ENCODE measurements around the gene SLC22A9. TPM values are rescaled to one million over a fixed set of nuclear protein-coding genes. Genes with fewer than 3 reads are reported as not detected.

SLC22A9 gene
- total and polyA plus RNA-seq, 2 donors (not counting 1 experiment from before 2014, with no cell fraction given), result not detected

- H3K79me2 ChIP-seq (ENCODE audit: control insufficient read depth, insufficient read depth, low read length), result no peaks in the 10 kb centered on the region
- H3K9me3 Mint-ChIP-seq (ENCODE audit: insufficient read depth), result no peaks in the 10 kb centered on the region
- no peak for TF ChIP-seq EZH2 (IDR thresholded peaks at IDR 0.05; ENCODE audit: borderline replicate concordance, insufficient read depth, low read depth, low read length, poor library complexity, severe bottlenecking)
- TF ChIP-seq CTCF (IDR thresholded peaks at IDR 0.05), result no peak
- no peak overlapping the region for H2AFZ ChIP-seq (ENCODE audit: insufficient read depth, low read depth, low read length, poor library complexity, severe bottlenecking)
- H3K4me3 ChIP-seq (ENCODE audit: control extremely low read depth in 1 of 5, extremely low read depth in 1 of 5, insufficient read depth in 1 of 5, low read depth in 2 of 5, low read length in 4 of 5), result no peak overlapping the region
- DNase-seq (no peak), ATAC-seq (ENCODE audit: low read depth) (no peak)
- no CpG with 5 or more reads among the region's 1 CpG for WGBS (ENCODE audit: insufficient coverage)
- no peak overlapping the region for H3K27ac Mint-ChIP-seq
- peaks cover 0 to 4% (median 0%) of the 10 kb centered on the region in 4 experiments for H3K27me3 ChIP-seq (replicated peaks in 1 of 4; ENCODE audit: control extremely low read depth in 1 of 4, control insufficient read depth in 3 of 4, insufficient read depth in 4 of 4, low read length in 3 of 4)
- no peaks in the 10 kb centered on the region for H3K4me1 ChIP-seq (ENCODE audit: control insufficient read depth in 2 of 2, insufficient read depth in 2 of 2, low read length in 2 of 2)
- H3K27ac ChIP-seq (ENCODE audit: low read length in 2 of 2), result no peak overlapping the region
- no peak overlapping the region for H3K4me2 ChIP-seq (replicated peaks; ENCODE audit: low read depth, low read length, poor library complexity, severe bottlenecking)
- H3K4me1 Mint-ChIP-seq, result peaks cover 4% of the 10 kb centered on the region
- peaks cover 48% of the 10 kb centered on the region for H3K27me3 Mint-ChIP-seq
- ChIA-PET CTCF (no interaction called here), POLR2A (no interaction called here)
- H3K4me3 Mint-ChIP-seq, result no peak overlapping the region
- no peaks in the 10 kb centered on the region for H3K36me3 ChIP-seq (replicated peaks in 1 of 2; ENCODE audit: control extremely low read depth in 1 of 2, control insufficient read depth in 1 of 2, extremely low read depth in 1 of 2, insufficient read depth in 2 of 2, low read length in 1 of 2)
- H4K20me1 ChIP-seq (ENCODE audit: control insufficient read depth, insufficient read depth, low read length, poor library complexity, severe bottlenecking), result no peaks in the 10 kb centered on the region
- no peak overlapping the region for H3K9ac ChIP-seq (ENCODE audit: low read length)
- intact Hi-C loops (cut with micrococcal nuclease), result no loop called here
- H3K9me3 ChIP-seq (ENCODE audit: control extremely low read depth in 1 of 3, control insufficient read depth in 2 of 3, insufficient read depth in 1 of 3, low read length in 2 of 3), result peaks cover 0 to 2% (median 0%) of the 10 kb centered on the region in 3 donors
Measured at GRCh38 chr11:63448646-63449045, 79.1 kb downstream of the SLC22A9 start.

- ChIA-PET CTCF (interaction anchor here (1.7 kb wide), 1 partner anchor 20 kb away, joined by 5 read pairs; no protein-coding TSS in a partner anchor), POLR2A (no interaction called here)
- Mint-ChIP-seq H3K4me1 (no peaks in the 10 kb centered on the region), H3K27ac (no peak overlapping the region), H3K27me3 (peaks cover 36% of the 10 kb centered on the region), H3K9me3 (ENCODE audit: insufficient read depth) (no peaks in the 10 kb centered on the region), H3K4me3 (no peak overlapping the region)
- Histone ChIP-seq H3K27ac (ENCODE audit: low read length in 2 of 2) (no peak overlapping the region), H2AFZ (ENCODE audit: insufficient read depth, low read depth, low read length, poor library complexity, severe bottlenecking) (no peak overlapping the region), H4K20me1 (ENCODE audit: control insufficient read depth, insufficient read depth, low read length, poor library complexity, severe bottlenecking) (no peaks in the 10 kb centered on the region), H3K4me1 (ENCODE audit: control insufficient read depth in 2 of 2, insufficient read depth in 2 of 2, low read length in 2 of 2) (no peaks in the 10 kb centered on the region), H3K79me2 (ENCODE audit: control insufficient read depth, insufficient read depth, low read length) (no peaks in the 10 kb centered on the region), H3K9me3 (ENCODE audit: control extremely low read depth in 1 of 3, control insufficient read depth in 2 of 3, insufficient read depth in 1 of 3, low read length in 2 of 3) (no peaks in the 10 kb centered on the region), H3K4me2 (replicated peaks; ENCODE audit: low read depth, low read length, poor library complexity, severe bottlenecking) (no peak overlapping the region), H3K36me3 (replicated peaks in 1 of 2; ENCODE audit: control extremely low read depth in 1 of 2, control insufficient read depth in 1 of 2, extremely low read depth in 1 of 2, insufficient read depth in 2 of 2, low read length in 1 of 2) (no peaks in the 10 kb centered on the region), H3K9ac (ENCODE audit: low read length) (no peak overlapping the region), H3K4me3 (ENCODE audit: control extremely low read depth in 1 of 5, extremely low read depth in 1 of 5, insufficient read depth in 1 of 5, low read depth in 2 of 5, low read length in 4 of 5) (no peak overlapping the region), H3K27me3 (replicated peaks in 1 of 4; ENCODE audit: control extremely low read depth in 1 of 4, control insufficient read depth in 3 of 4, insufficient read depth in 4 of 4, low read length in 3 of 4) (peaks cover 0 to 8% (median 1%) of the 10 kb centered on the region in 4 experiments)
- no peak for ATAC-seq (ENCODE audit: low read depth)
- intact Hi-C loops (cut with micrococcal nuclease), result no loop called here
- no peak for TF ChIP-seq EZH2 (IDR thresholded peaks at IDR 0.05; ENCODE audit: borderline replicate concordance, insufficient read depth, low read depth, low read length, poor library complexity, severe bottlenecking)
- TF ChIP-seq CTCF (IDR thresholded peaks at IDR 0.05), result no peak
- 82% methylated on average over 6 of the region's 6 CpGs for WGBS (ENCODE audit: insufficient coverage)
- no peak for DNase-seq
Measured at GRCh38 chr11:63459586-63459985, 90.0 kb downstream of the SLC22A9 start.

Other genes with a start within 250 kb of the SLC22A9 start
- not detected in 2 replicates for gene SLC22A24, start 225.6 kb upstream of the SLC22A9 start, total RNA-seq
- not detected in 2 replicates for gene SLC22A24, start 225.6 kb upstream of the SLC22A9 start, polyA plus RNA-seq
- not detected in 2 replicates for gene SLC22A25, start 126.2 kb upstream of the SLC22A9 start, total RNA-seq
- not detected in 2 replicates for gene SLC22A25, start 126.2 kb upstream of the SLC22A9 start, polyA plus RNA-seq
- gene PLAAT5, start 121.4 kb downstream of the SLC22A9 start, total RNA-seq, result not detected in 2 replicates
- not detected in 2 replicates for gene PLAAT5, start 121.4 kb downstream of the SLC22A9 start, polyA plus RNA-seq
- gene LGALS12, start 136.3 kb downstream of the SLC22A9 start, total RNA-seq, result not detected in 2 replicates
- 0.19 and 0.36 TPM in 2 replicates for gene LGALS12, start 136.3 kb downstream of the SLC22A9 start, polyA plus RNA-seq
- 12.6 and 13.1 TPM in 2 replicates for gene PLAAT4, start 167.0 kb downstream of the SLC22A9 start, total RNA-seq
- 32.7 and 35.0 TPM in 2 replicates for gene PLAAT4, start 167.0 kb downstream of the SLC22A9 start, polyA plus RNA-seq
- not detected in 2 replicates for gene PLAAT2, start 193.6 kb downstream of the SLC22A9 start, total RNA-seq
- 3.4 and 4.0 TPM in 2 replicates for gene PLAAT2, start 193.6 kb downstream of the SLC22A9 start, polyA plus RNA-seq
- gene PLAAT3, start 244.6 kb downstream of the SLC22A9 start, total RNA-seq, result 0.95 and 2.3 TPM in 2 replicates
- gene PLAAT3, start 244.6 kb downstream of the SLC22A9 start, polyA plus RNA-seq, result 2.6 and 3.1 TPM in 2 replicates